ENCODE data around the gene MAJIN. TPM values are rescaled to one million over a fixed set of nuclear protein-coding genes. Genes with fewer than 3 reads are reported as not detected.

The MAJIN gene
- total and polyA plus RNA-seq, 9 of the 15 experiments (the other 6 are each of a cell fraction or from before 2014, with no cell fraction given), result 0.17 to 0.83 (median 0.24) TPM; not detected in 2

DNA sequence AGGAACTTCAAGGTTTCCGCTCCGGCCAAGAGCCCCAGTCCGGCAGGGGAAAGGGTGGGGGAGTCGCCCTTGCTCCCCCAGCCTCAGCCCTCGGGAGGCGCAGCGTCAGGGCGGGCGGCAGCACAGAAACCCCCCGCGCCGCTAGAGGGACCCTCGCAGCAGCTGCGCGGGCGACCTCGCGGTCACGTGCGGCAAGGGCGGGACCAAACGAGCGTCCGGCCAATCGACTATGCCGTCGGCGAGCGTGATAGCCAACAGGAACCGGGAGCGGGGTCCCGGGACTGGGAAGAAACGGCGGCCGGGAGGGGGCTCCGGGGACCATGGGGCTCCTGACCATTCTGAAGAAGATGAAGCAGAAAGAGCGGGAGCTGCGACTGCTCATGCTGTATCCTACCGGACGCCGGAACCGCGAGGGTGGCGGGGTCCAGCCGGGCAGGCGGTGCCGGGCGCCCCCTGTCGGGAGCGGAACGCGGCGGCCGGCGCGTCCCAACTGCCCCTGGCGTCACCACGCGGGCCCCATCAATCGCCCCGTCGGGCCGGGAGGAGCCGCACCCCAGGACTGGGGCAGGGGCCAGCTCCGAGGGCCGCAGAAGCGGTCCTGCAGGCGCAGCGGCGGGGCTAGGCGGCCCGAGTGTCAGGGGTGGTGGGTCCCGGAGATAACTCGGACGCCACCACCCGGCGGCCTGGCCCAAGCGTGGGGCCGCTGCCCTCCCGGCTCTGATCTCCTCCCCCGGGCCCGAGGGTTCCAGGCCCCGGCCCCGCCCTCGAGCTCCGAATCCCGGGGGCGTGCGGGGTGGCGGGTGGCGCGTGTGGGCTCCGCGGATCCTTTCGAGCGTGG, 42.2 kb upstream of the MAJIN start, which contains the start of gene ARL2 (continued):
- TF ChIP-seq ZSCAN32 (CRISPR knock-in tag; IDR thresholded peaks at IDR 0.05), result no peak
- peak; percentile 9; the same call in 1 of the 2 replicates for TF ChIP-seq KLF13 (tag; IDR thresholded peaks at IDR 0.05; ENCODE audit: borderline replicate concordance, low read depth)
- TF ChIP-seq HIVEP1 (CRISPR knock-in tag; IDR thresholded peaks at IDR 0.05), result no peak
- TF ChIP-seq, protein P1, sequence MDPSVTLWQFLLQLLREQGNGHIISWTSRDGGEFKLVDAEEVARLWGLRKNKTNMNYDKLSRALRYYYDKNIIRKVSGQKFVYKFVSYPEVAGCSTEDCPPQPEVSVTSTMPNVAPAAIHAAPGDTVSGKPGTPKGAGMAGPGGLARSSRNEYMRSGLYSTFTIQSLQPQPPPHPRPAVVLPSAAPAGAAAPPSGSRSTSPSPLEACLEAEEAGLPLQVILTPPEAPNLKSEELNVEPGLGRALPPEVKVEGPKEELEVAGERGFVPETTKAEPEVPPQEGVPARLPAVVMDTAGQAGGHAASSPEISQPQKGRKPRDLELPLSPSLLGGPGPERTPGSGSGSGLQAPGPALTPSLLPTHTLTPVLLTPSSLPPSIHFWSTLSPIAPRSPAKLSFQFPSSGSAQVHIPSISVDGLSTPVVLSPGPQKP (CRISPR knock-in tag; IDR thresholded peaks at IDR 0.05), result 0 out of 2 replicates have a peak, but pooled peaks have one; percentile 63
- TF ChIP-seq ZNF830 (CRISPR knock-in tag; IDR thresholded peaks at IDR 0.05), result no peak
- TF ChIP-seq PHB (CRISPR knock-in tag; IDR thresholded peaks at IDR 0.05), result peak; percentile 4; the same call in 1 of the 2 replicates
- peak; percentile 64 for TF ChIP-seq RB1 (IDR thresholded peaks at IDR 0.05; ENCODE audit: low read depth)
- peak; percentile 78 for TF ChIP-seq CBFA2T2 (conservative IDR thresholded peaks at IDR 0.05)
- 0 out of 2 replicates have a peak, but pooled peaks have one; percentile 25 for TF ChIP-seq BRD4 (IDR thresholded peaks at IDR 0.05)
- peak; percentile 96; the same call in 1 of the 2 replicates for TF ChIP-seq TGIF2 (CRISPR knock-in tag; IDR thresholded peaks at IDR 0.05)
- no peak; a peak in 1 of 4 replicates for TF ChIP-seq SIX5 (IDR thresholded peaks at IDR 0.05; ENCODE audit: borderline replicate concordance in 1 of 2, insufficient read depth in 1 of 2, low read depth in 1 of 2, low read length in 2 of 2)
- TF ChIP-seq NCOA4 (IDR thresholded peaks at IDR 0.05; ENCODE audit: partially characterized antibody), result no peak
- TF ChIP-seq LEF1 (IDR thresholded peaks at IDR 0.05), result peak; percentile 65; the same call in 1 of the 2 replicates
- TF ChIP-seq TFAM (CRISPR knock-in tag; conservative IDR thresholded peaks at IDR 0.05), result no peak
- TF ChIP-seq KHSRP (IDR thresholded peaks at IDR 0.05), result no peak
- no peak; the same call in 1 of the 2 replicates for TF ChIP-seq ZZZ3 (IDR thresholded peaks at IDR 0.05)
- TF ChIP-seq, protein P2, sequence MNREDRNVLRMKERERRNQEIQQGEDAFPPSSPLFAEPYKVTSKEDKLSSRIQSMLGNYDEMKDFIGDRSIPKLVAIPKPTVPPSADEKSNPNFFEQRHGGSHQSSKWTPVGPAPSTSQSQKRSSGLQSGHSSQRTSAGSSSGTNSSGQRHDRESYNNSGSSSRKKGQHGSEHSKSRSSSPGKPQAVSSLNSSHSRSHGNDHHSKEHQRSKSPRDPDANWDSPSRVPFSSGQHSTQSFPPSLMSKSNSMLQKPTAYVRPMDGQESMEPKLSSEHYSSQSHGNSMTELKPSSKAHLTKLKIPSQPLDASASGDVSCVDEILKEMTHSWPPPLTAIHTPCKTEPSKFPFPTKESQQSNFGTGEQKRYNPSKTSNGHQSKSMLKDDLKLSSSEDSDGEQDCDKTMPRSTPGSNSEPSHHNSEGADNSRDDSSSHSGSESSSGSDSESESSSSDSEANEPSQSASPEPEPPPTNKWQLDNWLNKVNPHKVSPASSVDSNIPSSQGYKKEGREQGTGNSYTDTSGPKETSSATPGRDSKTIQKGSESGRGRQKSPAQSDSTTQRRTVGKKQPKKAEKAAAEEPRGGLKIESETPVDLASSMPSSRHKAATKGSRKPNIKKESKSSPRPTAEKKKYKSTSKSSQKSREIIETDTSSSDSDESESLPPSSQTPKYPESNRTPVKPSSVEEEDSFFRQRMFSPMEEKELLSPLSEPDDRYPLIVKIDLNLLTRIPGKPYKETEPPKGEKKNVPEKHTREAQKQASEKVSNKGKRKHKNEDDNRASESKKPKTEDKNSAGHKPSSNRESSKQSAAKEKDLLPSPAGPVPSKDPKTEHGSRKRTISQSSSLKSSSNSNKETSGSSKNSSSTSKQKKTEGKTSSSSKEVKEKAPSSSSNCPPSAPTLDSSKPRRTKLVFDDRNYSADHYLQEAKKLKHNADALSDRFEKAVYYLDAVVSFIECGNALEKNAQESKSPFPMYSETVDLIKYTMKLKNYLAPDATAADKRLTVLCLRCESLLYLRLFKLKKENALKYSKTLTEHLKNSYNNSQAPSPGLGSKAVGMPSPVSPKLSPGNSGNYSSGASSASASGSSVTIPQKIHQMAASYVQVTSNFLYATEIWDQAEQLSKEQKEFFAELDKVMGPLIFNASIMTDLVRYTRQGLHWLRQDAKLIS (CRISPR knock-in tag; IDR thresholded peaks at IDR 0.05), result peak; percentile 64
- TF ChIP-seq PTRF (tag; IDR thresholded peaks at IDR 0.05), result no peak
- no peak for TF ChIP-seq KLF6 (CRISPR knock-in tag; IDR thresholded peaks at IDR 0.05; ENCODE audit: borderline replicate concordance)
- TF ChIP-seq ZNF586 (CRISPR knock-in tag; conservative IDR thresholded peaks at IDR 0.05), result no peak
- peak; percentile 27; the same call in 1 of the 2 replicates for TF ChIP-seq CBX1 (IDR thresholded peaks at IDR 0.05; ENCODE audit: low read depth)
- TF ChIP-seq, protein P3, sequence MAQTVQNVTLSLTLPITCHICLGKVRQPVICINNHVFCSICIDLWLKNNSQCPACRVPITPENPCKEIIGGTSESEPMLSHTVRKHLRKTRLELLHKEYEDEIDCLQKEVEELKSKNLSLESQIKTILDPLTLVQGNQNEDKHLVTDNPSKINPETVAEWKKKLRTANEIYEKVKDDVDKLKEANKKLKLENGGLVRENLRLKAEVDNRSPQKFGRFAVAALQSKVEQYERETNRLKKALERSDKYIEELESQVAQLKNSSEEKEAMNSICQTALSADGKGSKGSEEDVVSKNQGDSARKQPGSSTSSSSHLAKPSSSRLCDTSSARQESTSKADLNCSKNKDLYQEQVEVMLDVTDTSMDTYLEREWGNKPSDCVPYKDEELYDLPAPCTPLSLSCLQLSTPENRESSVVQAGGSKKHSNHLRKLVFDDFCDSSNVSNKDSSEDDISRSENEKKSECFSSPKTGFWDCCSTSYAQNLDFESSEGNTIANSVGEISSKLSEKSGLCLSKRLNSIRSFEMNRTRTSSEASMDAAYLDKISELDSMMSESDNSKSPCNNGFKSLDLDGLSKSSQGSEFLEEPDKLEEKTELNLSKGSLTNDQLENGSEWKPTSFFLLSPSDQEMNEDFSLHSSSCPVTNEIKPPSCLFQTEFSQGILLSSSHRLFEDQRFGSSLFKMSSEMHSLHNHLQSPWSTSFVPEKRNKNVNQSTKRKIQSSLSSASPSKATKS (CRISPR knock-in tag; IDR thresholded peaks at IDR 0.05), result no peak
- no peak for TF ChIP-seq CCAR2 (IDR thresholded peaks at IDR 0.05; ENCODE audit: low read depth, low read length)

All from K562 (cell line).